ENCODE measurements around the gene RPS6KB1. TPM values are rescaled to one million over a fixed set of nuclear protein-coding genes. Genes with fewer than 3 reads are reported as not detected.
A peak's percentile ranks its signal among the peaks of the same experiment; 100 is the strongest.

Gene RPS6KB1
- total RNA-seq, 1 donor from 2014 or later = 70.1 TPM

GRCh38 chr17:59877965-59878364 is 15.0 kb upstream of the RPS6KB1 start:
- H3K36me3 Mint-ChIP-seq (ENCODE audit: low read depth) = peaks cover 37% of the 10 kb centered on the region
- DNase-seq (ENCODE audit: low spot score) = no peak
- no peaks in the 10 kb centered on the region for H3K4me1 Mint-ChIP-seq (ENCODE audit: low read depth)
- H3K27me3 Mint-ChIP-seq (ENCODE audit: low read depth) = no peaks in the 10 kb centered on the region
- no peak overlapping the region for H3K4me3 Mint-ChIP-seq (ENCODE audit: low read depth)
- intact Hi-C loops (cut with micrococcal nuclease) = no loop called here
- H3K27ac Mint-ChIP-seq = peak overlapping the region; percentile 2
- no peaks in the 10 kb centered on the region for H3K9me3 Mint-ChIP-seq

GRCh38 chr17:59878624-59879023 is 14.3 kb upstream of the RPS6KB1 start:
- Mint-ChIP-seq H3K4me3 (ENCODE audit: low read depth) (no peak overlapping the region), H3K27me3 (ENCODE audit: low read depth) (no peaks in the 10 kb centered on the region), H3K9me3 (no peaks in the 10 kb centered on the region), H3K36me3 (ENCODE audit: low read depth) (peaks cover 37% of the 10 kb centered on the region), H3K4me1 (ENCODE audit: low read depth) (no peaks in the 10 kb centered on the region), H3K27ac (no peak overlapping the region)
- intact Hi-C loops (cut with micrococcal nuclease) = no loop called here
- DNase-seq (ENCODE audit: low spot score) = no peak

GRCh38 chr17:59884861-59885260 is 8.1 kb upstream of the RPS6KB1 start:
- intact Hi-C loops (cut with micrococcal nuclease) = no loop called here
- peaks cover 46% of the 10 kb centered on the region for H3K36me3 Mint-ChIP-seq (ENCODE audit: low read depth)
- no peak overlapping the region for H3K27ac Mint-ChIP-seq
- no peaks in the 10 kb centered on the region for H3K27me3 Mint-ChIP-seq (ENCODE audit: low read depth)
- no peak for DNase-seq (ENCODE audit: low spot score)
- H3K4me3 Mint-ChIP-seq (ENCODE audit: low read depth) = no peak overlapping the region
- peaks cover 7% of the 10 kb centered on the region for H3K4me1 Mint-ChIP-seq (ENCODE audit: low read depth)
- H3K9me3 Mint-ChIP-seq = no peaks in the 10 kb centered on the region

GRCh38 chr17:59888145-59888750 is 4.7 kb upstream of the RPS6KB1 start:
- H3K36me3 Mint-ChIP-seq (ENCODE audit: low read depth) = peaks cover 46% of the 10 kb centered on the region
- H3K27me3 Mint-ChIP-seq (ENCODE audit: low read depth) = no peaks in the 10 kb centered on the region
- no peak overlapping the region for H3K4me3 Mint-ChIP-seq (ENCODE audit: low read depth)
- DNase-seq (ENCODE audit: low spot score) = no peak
- intact Hi-C loops (cut with micrococcal nuclease) = no loop called here
- H3K9me3 Mint-ChIP-seq = no peaks in the 10 kb centered on the region
- peak overlapping the region; percentile 33 for H3K27ac Mint-ChIP-seq
- peaks cover 15% of the 10 kb centered on the region for H3K4me1 Mint-ChIP-seq (ENCODE audit: low read depth)

GRCh38 chr17:59890720-59891119 is 2.2 kb upstream of the RPS6KB1 start:
- Mint-ChIP-seq H3K4me1 (ENCODE audit: low read depth) (peaks cover 21% of the 10 kb centered on the region), H3K27ac (peak overlapping the region; percentile 48), H3K9me3 (no peaks in the 10 kb centered on the region), H3K4me3 (ENCODE audit: low read depth) (peak overlapping the region; percentile 63), H3K36me3 (ENCODE audit: low read depth) (peaks cover 45% of the 10 kb centered on the region), H3K27me3 (ENCODE audit: low read depth) (no peaks in the 10 kb centered on the region)
- intact Hi-C loops (cut with micrococcal nuclease) = loop anchor here (5.0 kb wide), 2 partner anchors 63 to 637 kb away; partner anchors contain the start of gene APPBP2
- no peak for DNase-seq (ENCODE audit: low spot score)

GRCh38 chr17:59892251-59892923 is 534 bp upstream of the RPS6KB1 start:
- peaks cover 26% of the 10 kb centered on the region for H3K4me1 Mint-ChIP-seq (ENCODE audit: low read depth)
- intact Hi-C loops (cut with micrococcal nuclease) = loop anchor here (2.0 to 5.0 kb wide), 5 partner anchors 65 to 635 kb away; partner anchors contain the start of genes APPBP2, CLTC, RNFT1 and USP32
- H3K27ac Mint-ChIP-seq = peak overlapping the region; percentile 97
- no peaks in the 10 kb centered on the region for H3K27me3 Mint-ChIP-seq (ENCODE audit: low read depth)
- no peak for DNase-seq (ENCODE audit: low spot score)
- peaks cover 41% of the 10 kb centered on the region for H3K36me3 Mint-ChIP-seq (ENCODE audit: low read depth)
- H3K4me3 Mint-ChIP-seq (ENCODE audit: low read depth) = peak overlapping the region; percentile 97
- H3K9me3 Mint-ChIP-seq = no peaks in the 10 kb centered on the region

GRCh38 chr17:59893676-59894100 is 767 bp downstream of the RPS6KB1 start:
- peak overlapping the region; percentile 97 for H3K27ac Mint-ChIP-seq

GRCh38 chr17:59897090-59897489 is 4.2 kb downstream of the RPS6KB1 start:
- no peak for DNase-seq (ENCODE audit: low spot score)
- Mint-ChIP-seq H3K9me3 (no peaks in the 10 kb centered on the region), H3K36me3 (ENCODE audit: low read depth) (peaks cover 31% of the 10 kb centered on the region), H3K27ac (no peak overlapping the region), H3K27me3 (ENCODE audit: low read depth) (no peaks in the 10 kb centered on the region), H3K4me1 (ENCODE audit: low read depth) (peaks cover 20% of the 10 kb centered on the region), H3K4me3 (ENCODE audit: low read depth) (no peak overlapping the region)
- intact Hi-C loops (cut with micrococcal nuclease) = no loop called here

More at GRCh38 chr17:59893676-59894100, 767 bp downstream of the RPS6KB1 start:
- H3K36me3 Mint-ChIP-seq (ENCODE audit: low read depth) = peaks cover 33% of the 10 kb centered on the region
- peaks cover 25% of the 10 kb centered on the region for H3K4me1 Mint-ChIP-seq (ENCODE audit: low read depth)
- H3K9me3 Mint-ChIP-seq = no peaks in the 10 kb centered on the region
- intact Hi-C loops (cut with micrococcal nuclease) = loop anchor here (2.0 to 5.0 kb wide), 5 partner anchors 66 to 634 kb away; partner anchors contain the start of genes APPBP2, CLTC, RNFT1 and USP32
- H3K4me3 Mint-ChIP-seq (ENCODE audit: low read depth) = peak overlapping the region; percentile 97
- no peaks in the 10 kb centered on the region for H3K27me3 Mint-ChIP-seq (ENCODE audit: low read depth)
- no peak for DNase-seq (ENCODE audit: low spot score)

- intact Hi-C loops (cut with micrococcal nuclease) = no loop called here
- DNase-seq (ENCODE audit: low spot score) = no peak
- H3K27ac Mint-ChIP-seq = no peak overlapping the region
- no peaks in the 10 kb centered on the region for H3K27me3 Mint-ChIP-seq (ENCODE audit: low read depth)
- no peaks in the 10 kb centered on the region for H3K9me3 Mint-ChIP-seq
- H3K4me3 Mint-ChIP-seq (ENCODE audit: low read depth) = no peak overlapping the region
- peaks cover 22% of the 10 kb centered on the region for H3K4me1 Mint-ChIP-seq (ENCODE audit: low read depth)
- H3K36me3 Mint-ChIP-seq (ENCODE audit: low read depth) = peaks cover 34% of the 10 kb centered on the region
These were observed 6.2 kb downstream of the RPS6KB1 start for GRCh38 chr17:59899099-59899498.

GRCh38 chr17:59901604-59902003 is 8.7 kb downstream of the RPS6KB1 start:
- Mint-ChIP-seq H3K9me3 (no peaks in the 10 kb centered on the region), H3K4me3 (ENCODE audit: low read depth) (no peak overlapping the region), H3K27ac (no peak overlapping the region), H3K4me1 (ENCODE audit: low read depth) (peaks cover 11% of the 10 kb centered on the region), H3K36me3 (ENCODE audit: low read depth) (peaks cover 31% of the 10 kb centered on the region), H3K27me3 (ENCODE audit: low read depth) (no peaks in the 10 kb centered on the region)
- no peak for DNase-seq (ENCODE audit: low spot score)
- intact Hi-C loops (cut with micrococcal nuclease) = no loop called here

GRCh38 chr17:59903455-59903854 is 10.5 kb downstream of the RPS6KB1 start:
- H3K9me3 Mint-ChIP-seq = no peaks in the 10 kb centered on the region
- H3K4me1 Mint-ChIP-seq (ENCODE audit: low read depth) = peaks cover 6% of the 10 kb centered on the region
- peaks cover 34% of the 10 kb centered on the region for H3K36me3 Mint-ChIP-seq (ENCODE audit: low read depth)
- peak overlapping the region; percentile 50 for H3K27ac Mint-ChIP-seq
- DNase-seq (ENCODE audit: low spot score) = no peak
- H3K4me3 Mint-ChIP-seq (ENCODE audit: low read depth) = no peak overlapping the region
- no peaks in the 10 kb centered on the region for H3K27me3 Mint-ChIP-seq (ENCODE audit: low read depth)
- intact Hi-C loops (cut with micrococcal nuclease) = no loop called here

GRCh38 chr17:59907467-59907866 is 14.5 kb downstream of the RPS6KB1 start:
- H3K36me3 Mint-ChIP-seq (ENCODE audit: low read depth) = peaks cover 34% of the 10 kb centered on the region
- DNase-seq (ENCODE audit: low spot score) = no peak
- H3K27ac Mint-ChIP-seq = no peak overlapping the region
- H3K4me1 Mint-ChIP-seq (ENCODE audit: low read depth) = peaks cover 5% of the 10 kb centered on the region
- no peaks in the 10 kb centered on the region for H3K9me3 Mint-ChIP-seq
- no peaks in the 10 kb centered on the region for H3K27me3 Mint-ChIP-seq (ENCODE audit: low read depth)
- intact Hi-C loops (cut with micrococcal nuclease) = no loop called here
- no peak overlapping the region for H3K4me3 Mint-ChIP-seq (ENCODE audit: low read depth)

- no peaks in the 10 kb centered on the region for H3K9me3 Mint-ChIP-seq
- intact Hi-C loops (cut with micrococcal nuclease) = loop anchor here (5.0 kb wide), 1 partner anchor 123 kb away; no protein-coding TSS in a partner anchor
- H3K4me1 Mint-ChIP-seq (ENCODE audit: low read depth) = no peaks in the 10 kb centered on the region
- no peaks in the 10 kb centered on the region for H3K27me3 Mint-ChIP-seq (ENCODE audit: low read depth)
- no peak for DNase-seq (ENCODE audit: low spot score)
- H3K36me3 Mint-ChIP-seq (ENCODE audit: low read depth) = peaks cover 55% of the 10 kb centered on the region
- H3K27ac Mint-ChIP-seq = no peak overlapping the region
- no peak overlapping the region for H3K4me3 Mint-ChIP-seq (ENCODE audit: low read depth)
These were observed 21.4 kb downstream of the RPS6KB1 start for GRCh38 chr17:59914274-59914854.

All from activated T-helper 2 cell treated with anti-CD3 and anti-CD28 coated beads, Interferon-gamma antibody, Interleukin-2, Interleukin-4, amounts not matched to agents 10 μg/mL and 5 μg/mL and 100 μg/mL, durations not matched to agents 14 hours and 24 hours and 36 hours (primary cell).